KOPT-K1 (cell line): ENCODE results near the gene ZNF683.
"Not testable (repeated sequence)": the region's sequence is repeated elsewhere in the genome, so short reads cannot be mapped to it uniquely, and the experiment has no call there.

Experiments used
- H3K27ac ChIP-seq: fragments of 200-600 bp; sonication (generic); 2 replicates; pipeline ENCODE4 v1.5.1; 2016; ENCODE audit warnings: antibody characterized with exemption, mild to moderate bottlenecking, low read depth, low read length; ENCODE audit not compliant: poor library complexity, severe bottlenecking
- H3K36me3 ChIP-seq: fragments of 200-600 bp; sonication (generic); 2 replicates; pipeline ENCODE4 v1.5.1; 2017; ENCODE audit warnings: antibody characterized with exemption, mild to moderate bottlenecking, low read length, moderate library complexity; ENCODE audit not compliant: insufficient read depth
- H3K9me3 ChIP-seq: fragments of 200-600 bp; sonication (generic); 2 replicates; pipeline ENCODE4 v1.5.1; 2017; ENCODE audit warnings: antibody characterized with exemption, low read length, mild to moderate bottlenecking; ENCODE audit not compliant: insufficient read depth, poor library complexity, severe bottlenecking

The ZNF683 gene

DNA sequence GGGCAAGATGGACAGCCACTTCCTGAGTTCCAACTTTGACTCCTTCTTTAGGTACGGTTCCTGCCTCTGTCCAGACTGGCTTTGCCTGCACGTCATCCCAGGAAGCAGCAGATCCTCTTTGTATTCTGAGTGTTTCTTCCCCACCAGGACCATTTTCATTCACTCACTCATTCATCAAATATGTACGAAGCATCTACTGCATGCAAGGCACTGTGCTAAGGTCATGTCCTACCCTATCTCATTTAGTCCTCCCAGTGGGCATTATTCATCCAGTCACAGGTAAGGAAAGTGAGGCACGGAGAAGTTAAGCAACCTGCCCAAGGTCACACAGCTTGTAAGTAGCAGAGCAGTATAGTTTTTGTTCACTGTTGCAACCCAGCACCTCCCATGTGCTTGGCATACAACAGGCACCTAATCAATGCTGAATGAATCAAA is 32.5 kb downstream of the ZNF683 start:
- no peak overlapping the region for H3K27ac ChIP-seq
- H3K36me3 ChIP-seq: no peaks in the 10 kb centered on the region
- H3K9me3 ChIP-seq: no peaks in the 10 kb centered on the region

DNA sequence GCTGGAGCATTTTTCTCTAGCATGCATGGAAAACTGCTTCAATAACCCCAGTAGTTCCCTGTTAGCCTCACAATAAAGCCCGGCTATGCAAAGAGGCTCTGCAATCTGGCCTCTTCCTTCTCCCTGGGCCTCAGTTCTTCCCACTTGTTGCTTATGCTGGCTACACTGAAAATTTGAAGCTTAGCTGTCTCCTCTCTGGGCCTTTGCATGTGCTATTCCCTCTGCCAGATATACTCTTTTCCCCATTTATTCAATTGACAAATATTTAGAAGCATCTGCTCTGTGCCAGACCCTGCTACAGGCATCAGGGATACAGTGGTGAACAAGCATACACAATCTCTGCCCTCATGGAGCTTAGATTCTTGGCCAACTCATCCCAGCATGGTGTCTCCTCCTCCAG is 33.9 kb downstream of the ZNF683 start:
- Histone ChIP-seq H3K27ac (no peak overlapping the region), H3K9me3 (no peaks in the 10 kb centered on the region), H3K36me3 (no peaks in the 10 kb centered on the region)

DNA sequence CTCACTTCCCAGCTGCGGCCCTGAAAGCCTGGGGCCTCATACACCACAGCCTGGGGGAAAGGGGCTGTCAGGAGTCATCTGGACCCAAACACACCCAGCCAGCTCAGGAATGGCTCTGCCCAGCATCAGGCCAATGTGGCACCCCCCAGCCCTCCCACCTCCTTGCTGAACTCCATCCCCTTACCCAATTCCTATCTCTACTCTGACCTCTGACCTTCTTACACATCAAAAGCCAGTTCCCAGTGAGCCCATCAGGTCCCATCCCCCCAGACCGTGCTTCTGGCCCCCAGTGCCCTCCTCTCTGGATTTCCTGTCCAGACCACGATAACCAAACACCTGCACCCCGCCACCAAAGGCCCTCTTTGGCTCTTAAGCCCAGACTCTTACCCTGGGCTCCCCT is 34.9 kb downstream of the ZNF683 start:
- no peaks in the 10 kb centered on the region for H3K36me3 ChIP-seq
- no peaks in the 10 kb centered on the region for H3K9me3 ChIP-seq
- no peak overlapping the region for H3K27ac ChIP-seq

DNA sequence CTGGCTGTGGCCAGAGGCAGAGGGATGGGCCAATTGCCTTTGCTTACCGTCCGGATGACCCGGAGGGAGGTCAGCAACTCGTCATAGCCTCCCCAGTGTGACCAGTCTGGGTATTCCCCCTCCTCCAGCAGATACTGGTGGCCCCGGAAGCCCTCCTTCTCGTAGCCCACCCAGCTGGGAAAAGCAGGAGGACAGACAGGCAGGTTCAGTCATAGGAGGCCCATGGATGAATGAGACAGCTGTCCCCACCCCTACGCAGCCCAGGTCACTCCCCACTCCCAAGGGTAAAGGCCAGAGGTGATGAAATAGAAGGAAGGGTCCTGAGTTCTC is 35.4 kb downstream of the ZNF683 start:
- Histone ChIP-seq H3K36me3 (no peaks in the 10 kb centered on the region), H3K27ac (no peak overlapping the region), H3K9me3 (no peaks in the 10 kb centered on the region)

DNA sequence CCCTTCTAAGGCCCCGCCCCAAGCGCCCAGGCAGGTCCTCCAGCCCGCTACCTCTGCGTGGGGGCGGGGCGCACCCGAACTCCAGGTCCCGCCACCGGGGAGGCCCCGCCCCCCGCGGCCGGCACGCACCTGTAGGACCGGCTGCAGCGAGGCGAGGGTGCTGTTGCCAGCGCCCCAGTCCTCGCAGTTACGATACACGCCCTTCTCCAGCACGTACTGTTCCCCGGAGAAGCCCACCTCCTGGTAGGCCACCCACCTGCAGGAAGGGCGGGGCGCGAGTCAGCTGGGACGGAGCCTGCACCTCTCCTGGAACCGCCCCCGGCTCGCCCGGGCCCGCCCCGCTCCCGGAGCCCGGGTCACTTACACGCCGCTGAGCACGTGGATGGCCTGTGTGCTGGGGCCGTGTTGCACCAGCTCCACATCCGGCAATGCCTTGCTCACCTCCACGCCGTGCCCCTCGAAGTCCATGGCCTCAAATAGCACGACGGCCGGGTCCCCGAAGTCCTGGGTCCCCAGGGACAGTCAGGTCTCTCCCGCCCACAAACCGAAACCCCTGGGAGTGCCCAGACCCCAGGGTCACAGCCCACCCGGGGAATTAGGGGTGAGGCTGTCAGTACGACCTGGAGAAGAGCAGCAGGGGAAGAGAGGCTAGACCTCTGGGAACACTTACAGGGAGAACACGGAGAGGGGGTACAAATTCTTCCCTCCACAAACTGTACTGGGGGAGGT is 35.9 kb downstream of the ZNF683 start:
- Histone ChIP-seq H3K36me3 (no peaks in the 10 kb centered on the region), H3K27ac (no peak overlapping the region), H3K9me3 (no peaks in the 10 kb centered on the region)

DNA sequence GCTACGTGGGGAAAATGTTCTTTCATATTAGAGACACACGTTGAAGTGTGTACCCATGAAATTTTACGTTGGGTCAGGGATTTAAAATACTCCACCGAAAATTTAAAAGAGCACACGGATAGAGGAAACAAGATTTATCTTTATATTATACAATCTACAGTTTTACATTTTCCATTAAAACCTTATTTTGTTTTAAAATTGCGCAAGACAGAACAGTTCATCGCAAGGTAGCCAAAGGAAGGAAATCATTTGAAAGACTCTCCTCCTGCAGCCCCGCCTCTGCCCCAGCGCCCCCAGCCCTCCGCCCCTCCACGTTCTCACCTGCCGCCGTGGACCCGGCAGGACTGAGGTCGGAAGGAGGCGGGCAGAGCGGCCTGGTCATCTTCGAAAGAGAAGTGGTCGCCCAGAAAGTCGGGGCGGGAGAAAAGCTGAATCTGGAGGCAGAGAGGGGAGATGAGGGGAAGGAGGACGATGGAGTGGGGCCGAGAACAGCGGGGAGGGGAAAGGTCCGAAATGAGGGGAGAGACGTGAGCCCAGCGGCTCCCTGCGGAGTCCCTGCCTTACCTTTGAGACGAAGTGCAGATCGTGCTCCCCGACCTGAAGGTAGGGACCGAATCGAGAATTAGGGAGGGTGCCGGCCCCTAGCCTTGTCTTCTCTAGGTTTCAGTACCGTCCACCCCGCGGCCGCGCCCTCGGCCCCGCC is 36.6 kb downstream of the ZNF683 start:
- H3K27ac ChIP-seq: no peak overlapping the region
- no peaks in the 10 kb centered on the region for H3K36me3 ChIP-seq
- no peaks in the 10 kb centered on the region for H3K9me3 ChIP-seq

DNA sequence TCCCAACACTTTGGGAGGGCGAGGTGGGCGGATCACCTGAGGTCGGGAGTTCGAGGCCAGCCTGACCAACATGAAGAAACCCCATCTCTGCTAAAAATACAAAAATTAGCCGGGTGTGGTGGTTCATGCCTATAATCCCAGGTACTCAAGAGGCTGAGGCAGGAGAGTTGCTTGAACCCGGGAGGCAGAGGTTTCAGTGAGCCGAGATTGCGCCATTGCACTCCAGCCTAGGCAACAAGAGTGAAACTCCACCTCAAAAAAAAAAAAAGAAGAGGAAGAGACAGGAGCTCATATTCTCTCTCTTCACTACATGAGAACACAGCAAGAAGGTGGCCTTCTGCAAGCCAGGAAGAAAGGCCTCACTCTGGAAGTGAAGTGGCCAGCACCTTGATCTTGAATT is 39.2 kb downstream of the ZNF683 start:
- not testable (repeated sequence) for H3K9me3 ChIP-seq, H3K36me3 ChIP-seq, H3K27ac ChIP-seq

DNA sequence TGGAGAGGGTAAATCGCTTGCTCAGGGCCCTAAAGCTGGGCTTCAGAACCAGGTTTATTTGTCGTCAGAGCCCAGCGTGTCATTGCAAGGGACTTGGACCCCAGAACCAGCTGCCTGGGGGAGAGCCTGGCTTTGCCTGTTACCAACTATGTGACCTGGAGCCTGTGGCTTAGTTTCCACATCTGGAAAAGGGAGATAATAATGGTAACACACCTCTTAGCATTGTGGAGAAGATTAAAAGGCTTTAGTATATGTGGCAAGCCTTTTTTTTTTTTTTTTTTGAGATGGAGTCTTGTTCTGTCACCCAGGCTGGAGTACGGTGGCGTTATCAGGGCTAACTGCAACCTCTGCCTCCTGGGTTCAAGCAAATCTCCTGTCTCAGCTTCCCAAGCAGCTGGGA is 42.3 kb downstream of the ZNF683 start:
- Histone ChIP-seq H3K9me3 (no peaks in the 10 kb centered on the region), H3K27ac (no peak overlapping the region), H3K36me3 (no peaks in the 10 kb centered on the region)

DNA sequence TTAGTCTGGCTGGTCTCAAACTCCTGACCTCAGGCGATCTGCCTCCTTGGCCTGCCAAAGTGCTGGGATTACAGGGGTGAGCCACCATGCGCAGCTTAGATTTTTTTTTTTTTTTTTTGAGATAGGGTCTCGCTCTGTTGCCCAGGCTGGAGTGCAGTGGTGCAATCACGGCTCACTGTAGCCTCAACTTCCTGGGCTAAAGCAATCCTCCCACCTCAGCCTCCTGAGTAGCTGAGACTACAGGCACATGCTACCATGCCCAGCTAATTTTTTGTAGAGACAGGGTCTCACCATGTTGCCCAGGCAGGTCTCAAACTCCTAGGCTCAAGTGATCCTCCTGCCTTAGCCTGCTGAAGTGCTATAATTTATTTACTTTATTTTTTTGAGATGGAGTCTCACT is 43.2 kb downstream of the ZNF683 start:
- not testable (repeated sequence) for H3K27ac ChIP-seq, H3K36me3 ChIP-seq, H3K9me3 ChIP-seq

DNA sequence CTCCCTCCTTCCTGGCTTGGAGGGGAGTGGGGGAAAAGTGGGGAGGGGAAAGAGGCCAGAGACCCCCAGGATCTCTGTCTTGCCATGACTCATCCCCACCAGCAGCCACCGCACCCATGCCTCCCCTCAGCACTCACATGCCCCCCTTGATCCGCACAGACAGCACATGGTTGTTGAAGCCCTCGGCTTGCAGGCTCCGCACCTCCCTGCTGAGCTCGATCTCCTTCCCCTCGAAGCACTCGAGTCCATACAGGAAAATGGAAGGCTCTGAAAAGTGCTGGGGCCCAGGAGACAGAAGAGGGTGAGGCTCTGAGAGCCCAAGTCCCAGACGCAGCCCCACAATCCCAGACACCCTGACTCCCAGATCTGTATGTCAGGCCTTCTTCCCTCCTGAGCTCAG is 44.0 kb downstream of the ZNF683 start:
- Histone ChIP-seq H3K9me3 (no peaks in the 10 kb centered on the region), H3K27ac (no peak overlapping the region), H3K36me3 (no peaks in the 10 kb centered on the region)

DNA sequence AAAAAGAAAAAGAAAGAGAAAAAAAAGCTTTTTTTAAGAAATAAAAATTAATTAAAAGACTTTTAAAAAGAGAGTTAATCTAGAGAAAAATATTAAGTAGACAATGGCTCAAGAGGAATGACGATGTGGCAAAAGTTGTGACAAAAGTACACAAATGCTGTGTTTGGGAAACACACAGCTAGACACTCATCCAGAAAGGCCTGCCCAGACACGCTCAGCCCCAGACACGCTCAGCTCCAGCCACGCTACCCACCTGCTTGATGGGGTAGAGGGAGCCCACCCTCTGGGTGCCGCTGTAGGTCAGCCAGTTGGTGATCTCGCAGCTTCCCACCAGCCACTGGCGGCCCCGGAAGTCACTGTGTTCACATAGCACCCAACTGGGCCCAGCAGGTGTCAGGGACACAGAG is 44.6 kb downstream of the ZNF683 start:
- Histone ChIP-seq H3K36me3 (no peaks in the 10 kb centered on the region), H3K27ac (no peak overlapping the region), H3K9me3 (no peaks in the 10 kb centered on the region)

DNA sequence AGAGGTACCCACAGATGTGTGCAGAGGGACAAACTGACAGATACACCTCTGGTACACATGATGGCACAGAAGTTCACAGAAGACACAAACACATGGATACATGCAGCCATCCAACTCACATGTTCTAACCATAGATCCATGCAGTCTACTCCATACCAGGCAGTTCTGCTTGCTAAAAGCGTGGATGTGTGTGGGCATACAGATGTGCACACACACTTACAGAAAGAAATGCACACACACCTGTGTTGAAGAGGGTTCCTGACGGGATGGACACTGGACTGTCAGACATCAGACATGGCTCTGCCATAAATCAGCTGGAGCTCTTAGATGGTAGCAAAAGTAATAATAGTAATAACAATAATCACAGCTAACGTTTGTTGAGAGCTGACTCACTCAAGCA is 48.0 kb downstream of the ZNF683 start:
- no peaks in the 10 kb centered on the region for H3K36me3 ChIP-seq
- H3K9me3 ChIP-seq: no peaks in the 10 kb centered on the region
- H3K27ac ChIP-seq: no peak overlapping the region

DNA sequence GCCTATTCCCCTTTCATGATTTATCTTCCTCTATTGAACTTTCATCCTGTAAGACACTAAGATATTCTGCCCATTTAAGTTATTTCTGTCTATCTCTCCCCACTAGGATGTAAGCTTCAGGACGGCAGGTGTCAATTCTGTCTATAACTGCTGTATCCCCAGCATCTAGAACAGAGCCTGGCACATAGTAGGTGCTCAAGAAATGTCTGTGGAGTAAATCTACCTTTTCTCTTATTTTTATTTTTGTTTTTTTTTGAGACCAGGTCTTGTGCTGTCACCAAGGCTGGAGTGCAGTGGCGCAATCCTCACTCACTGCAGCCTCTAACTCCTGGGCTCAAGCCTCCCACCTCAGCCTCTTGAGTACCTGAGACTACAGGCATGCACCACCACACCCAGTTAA is 49.2 kb downstream of the ZNF683 start:
- no peak overlapping the region for H3K27ac ChIP-seq
- H3K9me3 ChIP-seq: no peaks in the 10 kb centered on the region
- no peaks in the 10 kb centered on the region for H3K36me3 ChIP-seq

DNA sequence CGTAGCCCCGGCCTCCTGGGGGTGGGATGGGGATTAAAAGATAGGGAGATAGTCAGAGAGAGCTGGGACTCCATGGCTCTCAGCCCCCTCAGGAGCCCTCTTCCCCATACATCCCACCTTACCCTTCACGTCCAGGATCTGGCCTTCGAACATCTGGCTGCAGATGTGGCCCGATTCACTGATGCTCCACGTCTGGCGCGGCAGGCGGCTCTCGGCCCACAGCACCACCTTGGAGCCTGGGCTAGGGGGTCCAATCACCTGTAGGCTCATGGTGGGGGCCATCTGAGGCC is 50.6 kb downstream of the ZNF683 start:
- Histone ChIP-seq H3K27ac (no peak overlapping the region), H3K36me3 (no peaks in the 10 kb centered on the region)

DNA sequence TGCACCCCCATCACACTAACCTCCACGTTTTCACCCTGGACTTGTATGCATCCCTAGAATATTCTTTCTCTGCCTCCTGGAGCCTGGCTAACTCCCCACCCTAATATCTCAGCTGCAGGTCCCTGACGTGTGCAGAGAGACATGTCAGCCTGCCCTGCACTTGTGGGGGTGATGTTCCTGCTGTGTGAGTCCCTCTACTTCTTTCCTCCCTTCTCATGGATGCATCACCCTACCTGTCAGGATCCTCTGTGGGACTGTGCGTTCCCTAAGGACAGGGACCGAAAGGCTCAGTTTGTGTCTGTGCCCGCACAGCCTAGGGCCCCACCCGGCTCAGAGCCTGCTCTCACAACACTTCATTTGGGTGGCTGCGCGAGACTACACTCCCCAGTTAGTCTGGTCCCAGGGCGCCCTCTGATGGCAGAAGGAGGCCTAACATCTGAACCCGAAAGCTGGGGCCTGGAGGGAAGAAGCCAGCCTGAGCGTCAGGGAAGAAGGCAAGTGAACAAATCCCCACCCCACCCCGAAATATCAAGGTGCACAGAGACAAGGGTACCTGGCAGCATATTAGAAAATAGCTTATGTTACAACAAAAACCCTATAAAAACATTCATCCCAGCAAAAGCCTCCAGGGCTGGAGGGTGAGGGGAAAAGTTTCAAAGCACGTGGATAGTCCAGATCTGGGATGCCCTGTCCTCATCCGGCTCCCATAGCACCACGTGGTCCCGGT is 51.1 kb downstream of the ZNF683 start:
- Histone ChIP-seq H3K27ac (peak overlapping the region; percentile 51), H3K9me3 (no peaks in the 10 kb centered on the region), H3K36me3 (no peaks in the 10 kb centered on the region)

More for the DNA sequence above, 50.6 kb downstream of the ZNF683 start:
- H3K9me3 ChIP-seq: no peaks in the 10 kb centered on the region

DNA sequence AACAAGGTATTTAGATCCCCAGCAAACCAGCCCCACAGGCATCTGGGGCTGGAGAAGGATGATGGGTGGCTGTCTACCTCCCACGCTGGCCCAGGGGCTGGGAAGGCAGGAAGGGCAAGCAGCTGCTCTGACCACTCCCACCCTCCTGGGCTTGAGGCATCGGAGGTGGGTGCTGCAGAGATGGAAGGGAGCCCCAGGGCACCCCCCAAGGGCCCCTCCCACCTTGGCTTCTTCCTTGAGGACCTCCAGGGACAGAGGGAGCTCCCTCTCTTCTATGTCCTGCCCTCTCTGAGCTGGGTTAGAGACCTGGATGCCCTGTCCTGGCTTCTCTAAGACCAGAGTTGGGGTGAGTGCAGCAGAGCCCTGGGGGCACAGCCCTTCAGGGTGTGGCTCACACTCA is 51.7 kb downstream of the ZNF683 start:
- Histone ChIP-seq H3K36me3 (no peaks in the 10 kb centered on the region), H3K9me3 (no peaks in the 10 kb centered on the region), H3K27ac (peak overlapping the region; percentile 51)
